H1 (cell line): ENCODE data around the gene TOP2A. TPM values are rescaled to one million over a fixed set of nuclear protein-coding genes. Genes with fewer than 3 reads are reported as not detected.

Experiments
- CTCF ChIA-PET: fragments of 300-600 bp; sonication (Branson Sonifier 250); formaldehyde crosslinking; loops from one replicate; lab custom pipeline; 2021; ENCODE audit not compliant: partially characterized antibody; lab: Charles Lee
- POLR2A ChIA-PET: fragments of 300-600 bp; sonication (Branson Sonifier 250); formaldehyde crosslinking; loops from one replicate; lab custom pipeline; 2021; ENCODE audit warnings: inconsistent platforms; ENCODE audit not compliant: partially characterized antibody; lab: Charles Lee
- DNase-seq, 2 experiments: peaks; one replicate each; pipeline versions ENCODE4 v3.0.0 to v3.0.0-alpha.2; 2010 to 2022; ENCODE audit warnings: low spot score in 2 of 2, low read depth in 1 of 2, mixed read lengths in 1 of 2
- FAIRE-seq: peaks from 2 replicates; lab custom pipeline; 2011; peaks lifted over from hg19 to GRCh38; lab: Jason Lieb, UNC
- H2AFZ ChIP-seq: 2 replicates; pipeline ENCODE4 v1.8.1; 2012; ENCODE audit warnings: low read length, inconsistent platforms
- H2AK5ac ChIP-seq: 2 replicates; pipeline ENCODE4 v1.6.1; 2013; ENCODE audit warnings: low read depth, low read length
- H2BK120ac ChIP-seq: replicated peaks from 2 replicates; pipeline ENCODE3; 2013; ENCODE audit warnings: low read depth, low read length, inconsistent platforms
- H2BK12ac ChIP-seq: 2 replicates; pipeline ENCODE4 v1.6.1; 2013; ENCODE audit warnings: low read depth, low read length
- H2BK15ac ChIP-seq: 2 replicates; pipeline ENCODE4 v1.6.1; 2013; ENCODE audit warnings: low read length
- H2BK20ac ChIP-seq: 2 replicates; pipeline ENCODE4 v1.6.1; 2013; ENCODE audit warnings: low read length
- H2BK5ac ChIP-seq: 2 replicates; pipeline ENCODE4 v1.6.1; 2013; ENCODE audit warnings: low read depth, low read length
- H3K14ac ChIP-seq: 2 replicates; pipeline ENCODE4 v1.6.1; 2013; ENCODE audit warnings: inconsistent platforms; ENCODE audit not compliant: insufficient read length
- H3K18ac ChIP-seq: 2 replicates; pipeline ENCODE4 v1.6.1; 2013; ENCODE audit warnings: low read length; ENCODE audit errors: extremely low read depth
- H3K23ac ChIP-seq: 2 replicates; pipeline ENCODE4 v1.6.1; 2013; ENCODE audit warnings: inconsistent platforms; ENCODE audit not compliant: insufficient read length
- H3K23me2 ChIP-seq: 2 replicates; pipeline ENCODE4 v1.6.1; 2013; ENCODE audit warnings: low read depth, low read length
- H3K27ac ChIP-seq: 2 replicates; pipeline ENCODE4 v1.6.1; 2011; ENCODE audit warnings: low read depth, low read length, inconsistent platforms
- H3K27me3 ChIP-seq, 4 experiments: replicated peaks in 1 of 4; 1 replicate in 1 of 4; 2 replicates in 3 of 4; pipeline versions ENCODE4 v1.6.1 to v1.8.1; 2011 to 2013; ENCODE audit warnings: low read length in 3 of 4, mild to moderate bottlenecking in 3 of 4, inconsistent platforms in 2 of 4, mixed read lengths in 2 of 4, moderate library complexity in 1 of 4; ENCODE audit not compliant: control insufficient read depth in 3 of 4, insufficient read depth in 3 of 4; ENCODE audit errors: extremely low read depth in 1 of 4
- H3K36me3 ChIP-seq, 4 experiments: 2 replicates each; pipeline versions ENCODE4 v1.6.1 to v1.8.1; 2011 to 2013; ENCODE audit warnings: mild to moderate bottlenecking in 4 of 4, low read length in 3 of 4, moderate library complexity in 2 of 4, control low read depth in 1 of 4, inconsistent platforms in 1 of 4; ENCODE audit not compliant: insufficient read depth in 4 of 4, control insufficient read depth in 2 of 4
- H3K4ac ChIP-seq: replicated peaks from 2 replicates; pipeline ENCODE3; 2013; ENCODE audit warnings: low read length, low read depth, mixed read lengths, inconsistent platforms; ENCODE audit not compliant: insufficient read length
- H3K4me1 ChIP-seq, 4 experiments: replicated peaks in 1 of 4; 1 replicate in 1 of 4; 2 replicates in 3 of 4; pipeline versions ENCODE4 v1.6.1 to v1.8.1; 2011 to 2013; ENCODE audit warnings: low read length in 3 of 4, inconsistent platforms in 2 of 4, mixed read lengths in 1 of 4; ENCODE audit not compliant: insufficient read depth in 4 of 4, control insufficient read depth in 3 of 4
- H3K4me2 ChIP-seq, 2 experiments: 2 replicates each; pipeline versions ENCODE4 v1.6.1 to v1.8.1; 2011 to 2013; ENCODE audit warnings: low read depth in 2 of 2, low read length in 2 of 2, control low read depth in 1 of 2, inconsistent platforms in 1 of 2, mild to moderate bottlenecking in 1 of 2; ENCODE audit not compliant: insufficient read depth in 1 of 2
- H3K4me3 ChIP-seq, 4 experiments: fragments of 200-600, 300-600 bp in 1 of 4; sonication (generic), shearing (Covaris generic), sonication (Bioruptor Twin) in 1 of 4; 2 replicates each; pipeline versions ENCODE4 v1.5.1 to v1.8.1; 2011 to 2016; ENCODE audit warnings: low read length in 4 of 4, low read depth in 3 of 4, control low read depth in 2 of 4, inconsistent platforms in 2 of 4, mild to moderate bottlenecking in 2 of 4, mixed read lengths in 1 of 4, moderate library complexity in 1 of 4; ENCODE audit not compliant: insufficient read depth in 2 of 4; ENCODE audit errors: extremely low read depth in 1 of 4
- H3K56ac ChIP-seq: replicated peaks from 2 replicates; pipeline ENCODE3; 2013; ENCODE audit warnings: low read depth, mild to moderate bottlenecking, mixed read lengths, low read length, inconsistent platforms; ENCODE audit not compliant: insufficient read length
- H3K79me1 ChIP-seq: 2 replicates; pipeline ENCODE4 v1.6.1; 2013; ENCODE audit warnings: low read depth, low read length, control low read depth
- H3K79me2 ChIP-seq, 2 experiments: 2 replicates each; pipeline versions ENCODE4 v1.6.1 to v1.8.1; 2012 to 2013; ENCODE audit warnings: low read length in 2 of 2, mild to moderate bottlenecking in 2 of 2, inconsistent platforms in 1 of 2; ENCODE audit not compliant: insufficient read depth in 2 of 2, control insufficient read depth in 1 of 2
- H3K9ac ChIP-seq, 4 experiments: replicated peaks in 1 of 4; 1 replicate in 1 of 4; 2 replicates in 3 of 4; pipeline versions ENCODE4 v1.6.1 to v1.8.1; 2011 to 2013; ENCODE audit warnings: low read depth in 3 of 4, low read length in 3 of 4, control low read depth in 2 of 4, mild to moderate bottlenecking in 2 of 4, moderate library complexity in 2 of 4, inconsistent platforms in 1 of 4; ENCODE audit errors: extremely low read depth in 1 of 4
- H3K9me3 ChIP-seq, 2 experiments: 2 replicates each; pipeline versions ENCODE4 v1.6.1 to v1.8.1; 2012 to 2013; ENCODE audit warnings: mild to moderate bottlenecking in 2 of 2, moderate library complexity in 2 of 2, control low read depth in 1 of 2, inconsistent platforms in 1 of 2, low read depth in 1 of 2, low read length in 1 of 2, mixed read lengths in 1 of 2; ENCODE audit not compliant: insufficient read depth in 2 of 2
- H4K20me1 ChIP-seq, 2 experiments: replicated peaks in 1 of 2; 2 replicates each; pipeline versions ENCODE3 to v1.8.1; 2011 to 2013; ENCODE audit warnings: inconsistent platforms in 2 of 2, low read length in 2 of 2, mild to moderate bottlenecking in 1 of 2; ENCODE audit not compliant: insufficient read depth in 2 of 2, control insufficient read depth in 1 of 2
- H4K5ac ChIP-seq: 2 replicates; pipeline ENCODE4 v1.6.1; 2013; ENCODE audit warnings: low read length, low read depth, mixed read lengths, inconsistent platforms; ENCODE audit not compliant: insufficient read length
- H4K8ac ChIP-seq: 2 replicates; pipeline ENCODE4 v1.8.0; 2013; ENCODE audit warnings: mild to moderate bottlenecking, moderate library complexity, low read length, inconsistent platforms; ENCODE audit not compliant: insufficient read depth; ENCODE audit errors: extremely low read depth
- H4K91ac ChIP-seq: replicated peaks from 2 replicates; pipeline ENCODE3; 2013; ENCODE audit warnings: low read length, mixed read lengths, inconsistent platforms; ENCODE audit not compliant: insufficient read length
- BCL11A ChIP-seq, 2 experiments: IDR thresholded peaks; one replicate each; pipeline ENCODE4 v1.6.1; 2011; ENCODE audit warnings: low read depth in 2 of 2, low read length in 2 of 2, mild to moderate bottlenecking in 2 of 2
- CBX8 ChIP-seq: fragments of 300-800, 300-1000 bp; sonication (generic); IDR thresholded peaks from 2 replicates; pipeline ENCODE4 v1.7.1; 2016; ENCODE audit warnings: low read depth, low read length, borderline replicate concordance
- CTCF ChIP-seq, 3 experiments: IDR thresholded peaks; 1 replicate in 2 of 3; 2 replicates in 1 of 3; pipeline versions ENCODE4 v1.5.1 to v1.6.1; 2011; ENCODE audit warnings: low read length in 3 of 3, mild to moderate bottlenecking in 3 of 3, inconsistent platforms in 2 of 3, low read depth in 1 of 3, moderate library complexity in 1 of 3; ENCODE audit not compliant: insufficient read depth in 1 of 3; ENCODE audit errors: control extremely low read depth in 1 of 3
- SIN3A ChIP-seq, 2 experiments: IDR thresholded peaks in 1 of 2; conservative IDR thresholded peaks in 1 of 2; 2 replicates each; pipeline ENCODE4 v1.6.1; 2011 to 2012; ENCODE audit warnings: low read length in 2 of 2, improper control_type of control experiment in 1 of 2, low read depth in 1 of 2, mild to moderate bottlenecking in 1 of 2
- WGBS, 2 experiments: shearing (Covaris generic) in 1 of 2; methylation state at CpG; one replicate each; pipeline versions ENCODE4 v1.1.6 to v1.1.7; 2013 to 2015; ENCODE audit warnings: low lambda C conversion rate in 2 of 2, mixed read lengths in 2 of 2, inconsistent platforms in 1 of 2, low coverage in 1 of 2, missing lambda C conversion rate in 1 of 2; ENCODE audit not compliant: insufficient replicate concordance in 2 of 2, insufficient coverage in 1 of 2, insufficient read length in 1 of 2; ENCODE audit errors: extremely low coverage in 1 of 2, missing lambda C conversion rate in 1 of 2; 5-methylcytosine and 5-hydroxymethylcytosine counted together
- polyA plus RNA-seq, 7 experiments: library from polyadenylated mRNA; depleted of rRNA in 3 of 7; stranded (reverse) in 5 of 7; unstranded in 2 of 7; fragments of >200 nt in 5 of 7; fragments of 200-250 nt in 2 of 7; gene quantifications; 1 replicate in 5 of 7; 2 replicates in 1 of 7; 4 replicates in 1 of 7; pipeline versions ENCODE4 v1.2.1 to v1.2.3, GENCODE V29; 2011 to 2013; ENCODE audit warnings: missing spikeins in 2 of 7, mixed read lengths in 2 of 7
- total RNA-seq: library from RNA; stranded (reverse); fragmentation: NEBNext Ultra II Directional; extraction: Animal tissue kit (Norgen Biotek cat#: 25700); gene quantifications from 2 replicates; pipeline ENCODE4 v1.2.1, GENCODE V29; 2021

Gene TOP2A
- total and polyA plus RNA-seq, 2 of the 8 experiments (the other 6 are each of a cell fraction or from before 2014, with no cell fraction given), result 83.1 to 291 TPM

- no peak overlapping the region for H3K4ac ChIP-seq
- no peak overlapping the region for H2BK120ac ChIP-seq
- H3K9me3 ChIP-seq, result no peaks in the 10 kb centered on the region
- ChIA-PET CTCF (interaction anchor here (0.7 to 34.1 kb wide), 7 partner anchors 4 to 255 kb away, joined by 3 to 739 read pairs (median 5); partner anchors contain the start of gene IGFBP4), POLR2A (interaction anchor here (1.9 kb wide), 1 partner anchor 9 kb away, joined by 5 read pairs; no protein-coding TSS in a partner anchor)
- no peak overlapping the region for H2BK5ac ChIP-seq
- peaks cover 0 to 11% (median 4%) of the 10 kb centered on the region in 4 experiments; a peak in 6 of 7 replicates for H3K4me1 ChIP-seq
- TF ChIP-seq CBX8 (no peak), BCL11A (IDR thresholded peaks at IDR 0.05; ENCODE audit: low read depth in 2 of 2, low read length in 2 of 2) (no peak), SIN3A (conservative IDR thresholded peaks at IDR 0.05 in 1 of 2, IDR thresholded peaks at IDR 0.05 in 1 of 2; ENCODE audit: low read depth in 1 of 2, low read length in 2 of 2) (no peak), CTCF (IDR thresholded peaks at IDR 0.05; ENCODE audit: control extremely low read depth in 1 of 3, insufficient read depth in 1 of 3, low read depth in 1 of 3, low read length in 3 of 3) (no peak)
- no peak overlapping the region for H2AK5ac ChIP-seq
- no peaks in the 10 kb centered on the region for H3K27me3 ChIP-seq
- peaks cover 0 to 2% of the 10 kb centered on the region in 2 experiments for H4K20me1 ChIP-seq
- no peak overlapping the region for H2BK20ac ChIP-seq
- H2AFZ ChIP-seq, result no peak overlapping the region
- H4K8ac ChIP-seq, result no peak overlapping the region
- H2BK15ac ChIP-seq, result no peak overlapping the region
- H3K23me2 ChIP-seq, result no peaks in the 10 kb centered on the region
- no peak overlapping the region for H3K4me3 ChIP-seq
- H2BK12ac ChIP-seq, result no peak overlapping the region
- H3K27ac ChIP-seq, result no peak overlapping the region
- no peak overlapping the region for H3K14ac ChIP-seq
- peaks cover 6 to 26% (median 10%) of the 10 kb centered on the region in 4 experiments; a peak in 7 of 8 replicates for H3K36me3 ChIP-seq
- H3K4me2 ChIP-seq, result no peak overlapping the region
- H3K23ac ChIP-seq, result no peak overlapping the region
- FAIRE-seq, result no peak
- no peak for DNase-seq
- no peak overlapping the region for H4K5ac ChIP-seq
- no peak overlapping the region for H3K9ac ChIP-seq
- no peak overlapping the region for H3K18ac ChIP-seq
- H3K56ac ChIP-seq, result no peak overlapping the region
- 96% methylated on average over 15 of the region's 15 CpGs; no CpG with 5 or more reads in 1 of the 2 experiments for WGBS, 2 experiments
- H4K91ac ChIP-seq, result no peak overlapping the region
- peaks cover under 1% of the 10 kb centered on the region for H3K79me1 ChIP-seq
- H3K79me2 ChIP-seq, result peaks cover 0 to 22% of the 10 kb centered on the region in 2 experiments; a peak in 3 of 4 replicates
These were observed 35.3 kb upstream of the TOP2A start for GRCh38 chr17:40452921-40453378.
